Measurements from ENCODE around the gene LTBP3.
A peak's percentile ranks its signal among the peaks of the same experiment; 100 is the strongest.

LTBP3 gene

DNA sequence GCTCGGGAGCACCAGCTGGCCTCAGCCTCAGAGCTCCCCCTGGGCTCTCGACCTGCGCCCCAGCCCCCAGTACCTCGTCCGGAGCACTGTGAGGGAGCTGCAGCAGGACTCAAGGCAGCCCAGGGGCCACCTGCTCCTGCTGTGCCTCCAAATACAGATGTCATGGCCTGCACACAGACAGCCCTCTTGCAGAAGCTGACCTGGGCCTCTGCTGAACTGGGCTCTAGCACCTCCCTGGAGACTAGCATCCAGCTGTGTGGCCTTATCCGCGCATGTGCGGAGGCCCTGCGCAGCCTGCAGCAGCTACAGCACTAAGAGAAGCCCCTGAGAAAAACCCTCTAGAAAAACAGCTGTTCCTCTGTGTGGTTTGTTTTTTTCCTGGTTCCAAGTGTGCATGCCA is 13.3 kb upstream of the LTBP3 start:
- DNase-seq: no peak

DNA sequence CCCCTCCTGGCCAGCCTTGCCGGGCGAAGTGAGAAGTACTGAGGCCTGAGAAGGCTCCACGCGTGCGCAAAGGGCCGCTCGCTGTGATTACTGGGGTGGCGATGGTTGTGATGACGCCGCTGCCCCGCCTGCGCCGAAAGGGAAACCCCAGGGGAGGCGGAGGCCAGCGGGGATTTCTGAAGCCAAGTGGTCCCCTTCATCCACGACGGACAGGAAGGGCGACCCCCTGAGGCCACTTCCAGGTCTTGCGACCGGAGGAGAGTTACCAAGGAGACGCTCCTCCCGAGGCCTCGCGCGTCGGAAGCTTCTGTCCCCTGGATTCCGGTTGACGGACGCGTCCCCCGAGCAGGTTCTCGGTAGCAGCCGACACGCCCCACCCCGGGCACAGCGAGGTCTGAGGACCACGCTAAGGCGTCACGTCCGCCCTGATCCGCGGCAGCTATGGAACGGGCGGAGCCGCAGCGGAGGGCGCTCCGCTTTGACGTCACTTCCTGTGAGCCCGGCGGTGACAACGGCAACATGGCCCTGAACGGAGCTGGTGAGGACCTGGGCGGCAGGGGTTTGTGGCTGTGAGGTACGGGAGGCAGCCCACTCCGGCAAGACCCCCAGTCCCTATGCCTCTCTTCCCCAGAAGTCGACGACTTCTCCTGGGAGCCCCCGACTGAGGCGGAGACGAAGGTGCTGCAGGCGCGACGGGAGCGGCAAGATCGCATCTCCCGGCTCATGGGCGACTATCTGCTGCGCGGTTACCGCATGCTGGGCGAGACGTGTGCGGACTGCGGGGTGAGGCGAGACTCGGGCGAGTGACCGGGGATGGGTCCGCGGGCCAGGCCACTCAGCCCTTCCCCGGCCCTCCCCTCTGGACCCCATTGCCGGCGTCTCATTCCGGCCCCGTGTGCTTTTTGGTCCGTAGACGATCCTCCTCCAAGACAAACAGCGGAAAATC is 12.1 kb upstream of the LTBP3 start, which contains the start of gene ZNRD2:
Gene ZNRD2, plus strand, starts transcription at position 505 of the 946 bp plus-strand sequence. Its CDS starts 15 bp downstream, at position 520.
- peak; percentile 98 to 99 for DNase-seq

DNA sequence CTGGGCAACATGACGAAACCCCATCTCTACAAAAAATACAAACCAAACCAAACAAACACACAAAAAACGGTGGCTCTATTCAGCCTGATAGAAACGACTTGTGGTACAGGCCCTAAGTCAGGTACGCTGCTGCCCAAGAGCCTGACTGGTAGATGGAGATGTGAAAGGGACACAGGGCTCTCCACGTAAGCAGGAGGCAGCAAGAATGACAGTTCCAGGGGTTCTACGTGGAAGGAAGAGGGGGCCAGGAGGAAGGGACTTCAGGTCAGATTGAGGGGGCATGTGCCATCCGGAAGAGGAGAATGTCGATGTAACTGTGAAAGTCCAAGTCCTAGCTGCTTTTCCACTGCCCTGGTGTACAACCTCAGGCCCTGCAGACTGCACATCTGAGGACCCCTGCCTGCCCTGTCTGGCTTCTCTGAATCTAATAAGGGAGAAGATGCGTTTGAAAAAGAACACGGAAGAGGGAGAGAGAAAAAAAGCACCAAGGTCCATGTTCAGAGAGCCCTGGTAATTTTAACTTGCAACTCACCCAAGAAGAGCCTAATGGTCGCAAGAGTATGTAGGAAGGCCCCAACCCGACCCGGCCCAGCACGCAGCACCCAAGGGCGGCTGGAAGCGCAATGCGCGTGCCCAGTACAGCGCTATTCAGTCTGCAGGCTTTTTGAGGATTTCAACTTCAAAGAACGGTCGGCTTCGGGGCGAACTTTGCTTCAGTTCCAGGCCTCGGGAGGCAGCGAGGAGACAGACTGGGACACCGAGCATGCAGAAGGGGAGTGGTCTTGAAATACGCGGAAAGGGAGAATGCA is 11.2 kb upstream of the LTBP3 start:
- no peak for DNase-seq

DNA sequence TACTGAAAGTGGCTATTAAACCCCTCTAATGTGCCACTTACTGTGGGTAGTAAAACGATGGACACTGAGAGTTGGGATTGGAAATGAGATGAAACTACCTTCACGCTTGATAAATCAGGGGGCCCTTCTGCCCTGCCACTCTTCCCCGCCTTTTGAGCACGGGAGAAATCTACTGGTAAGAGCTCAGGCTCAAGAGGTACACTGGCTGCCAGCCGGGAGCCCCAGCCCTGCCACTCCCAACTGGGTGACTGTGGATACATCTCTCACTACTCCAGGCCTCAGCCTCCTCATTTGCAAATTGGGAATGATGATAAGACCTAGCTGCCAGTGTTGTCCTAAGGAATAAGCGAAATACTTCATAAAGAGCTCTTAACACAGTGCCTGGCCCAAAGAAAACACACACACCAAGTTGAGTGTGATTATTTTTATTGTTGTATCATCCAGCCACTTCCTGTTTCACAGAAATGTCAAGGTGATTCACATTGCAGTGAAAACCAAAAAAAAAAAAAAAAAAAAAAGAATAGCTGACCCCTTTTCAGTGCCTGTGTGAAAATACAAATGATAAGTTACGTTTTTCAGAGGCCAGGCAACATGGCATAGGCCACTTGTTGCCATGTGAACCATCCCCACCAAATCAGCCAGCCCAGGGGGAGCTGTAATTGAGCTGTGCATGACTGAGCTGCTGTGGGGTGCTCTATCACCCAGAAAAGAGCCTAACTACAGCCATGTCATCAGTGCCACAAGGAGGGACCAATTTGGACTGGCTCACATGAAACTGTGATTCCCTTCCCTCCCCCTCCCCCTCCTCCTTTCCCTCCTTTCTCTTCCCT is 7.7 kb upstream of the LTBP3 start:
- peak; percentile 74 to 80 for DNase-seq

DNA sequence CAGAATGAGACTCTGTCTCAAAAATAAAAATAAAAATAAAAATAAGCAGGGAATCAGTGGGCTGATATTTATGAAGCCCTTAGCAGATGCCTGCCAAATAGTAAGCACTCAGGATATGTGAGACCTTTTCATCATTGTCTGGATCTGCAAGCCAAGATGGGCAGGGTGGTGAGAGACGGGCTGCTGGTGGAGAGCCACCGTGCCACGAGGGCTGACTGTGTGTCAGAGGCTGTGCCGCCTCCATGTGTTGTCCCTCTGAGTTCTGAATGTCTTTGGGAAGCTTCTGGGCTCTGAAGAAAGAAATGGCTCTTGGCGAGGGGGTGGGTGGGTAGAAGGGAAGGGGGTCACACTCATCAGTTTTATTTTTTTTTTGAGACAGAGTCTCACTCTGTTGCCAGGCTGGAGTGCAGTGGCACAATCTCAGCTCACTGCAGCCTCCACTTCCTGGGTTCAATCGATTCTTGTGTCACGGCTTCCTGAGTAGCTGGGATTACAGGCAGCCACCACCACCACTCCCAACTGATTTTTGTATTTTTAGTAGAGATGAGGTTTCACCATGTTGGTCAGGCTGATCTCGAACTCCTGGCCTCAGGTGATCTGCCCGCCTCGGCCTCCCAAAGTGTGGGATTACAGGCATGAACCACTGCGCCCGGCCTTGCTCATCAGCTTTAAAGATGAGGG is 6.9 kb upstream of the LTBP3 start:
- DNase-seq: peak in 1 of 2 donors; percentile 26

DNA sequence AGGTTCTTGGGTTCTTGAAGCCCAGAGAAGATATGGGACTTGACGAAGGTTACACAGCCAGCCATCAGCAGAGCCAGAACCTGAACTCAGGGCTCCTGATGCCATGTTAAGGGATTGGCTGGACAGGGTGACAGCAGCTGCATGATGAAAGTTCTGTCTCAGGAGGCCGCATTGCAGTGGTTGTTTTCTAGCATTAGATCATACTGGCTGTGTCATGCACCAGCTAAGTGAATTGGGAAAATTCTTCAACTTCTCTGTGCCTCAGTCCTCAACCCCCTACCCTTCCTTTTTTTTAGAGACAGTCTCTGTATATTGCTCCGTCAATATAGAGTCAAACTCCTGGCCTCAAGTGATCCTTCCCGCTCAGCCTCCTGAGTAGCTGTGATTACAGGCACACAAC is 5.4 kb upstream of the LTBP3 start:
- DNase-seq: no peak

DNA sequence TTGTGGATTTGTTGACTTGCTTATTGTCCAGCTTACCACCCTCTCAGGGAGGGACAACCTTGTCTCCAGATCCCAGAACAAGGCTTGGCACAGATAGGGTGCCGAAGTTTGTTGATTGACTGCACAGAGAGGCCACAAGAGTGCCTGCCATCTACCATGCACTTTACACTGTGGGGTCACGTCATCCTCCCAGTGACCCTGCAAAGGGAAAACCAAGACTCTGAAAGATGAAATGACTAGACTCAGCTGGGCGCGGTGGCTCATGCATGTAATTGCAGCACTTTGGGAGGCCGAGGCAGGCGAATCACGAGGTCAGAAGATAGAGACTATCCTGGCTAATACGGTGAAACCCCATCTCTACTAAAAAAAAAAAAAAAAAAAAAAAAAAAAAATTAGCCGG is 4.6 kb upstream of the LTBP3 start:
- no peak for DNase-seq

DNA sequence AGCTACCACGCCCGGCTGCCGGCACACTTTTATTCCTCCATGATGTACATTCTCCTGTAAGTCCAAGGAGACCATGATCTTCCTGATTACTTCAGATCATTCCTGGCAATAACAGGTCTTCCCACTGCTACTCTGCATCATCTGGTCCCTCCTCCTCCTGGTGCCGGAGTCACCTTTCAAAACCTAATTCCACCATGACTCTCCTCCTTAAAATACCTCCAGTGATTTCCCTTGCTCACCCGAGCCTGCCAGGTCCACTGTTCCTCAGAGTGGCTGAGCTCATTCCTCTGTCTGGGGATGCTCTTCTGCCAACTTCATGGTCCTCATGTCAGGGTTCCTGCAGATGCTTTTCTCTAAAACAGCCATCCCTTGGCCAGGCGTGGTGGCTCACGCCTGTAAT is 3.9 kb upstream of the LTBP3 start:
- DNase-seq: no peak

DNA sequence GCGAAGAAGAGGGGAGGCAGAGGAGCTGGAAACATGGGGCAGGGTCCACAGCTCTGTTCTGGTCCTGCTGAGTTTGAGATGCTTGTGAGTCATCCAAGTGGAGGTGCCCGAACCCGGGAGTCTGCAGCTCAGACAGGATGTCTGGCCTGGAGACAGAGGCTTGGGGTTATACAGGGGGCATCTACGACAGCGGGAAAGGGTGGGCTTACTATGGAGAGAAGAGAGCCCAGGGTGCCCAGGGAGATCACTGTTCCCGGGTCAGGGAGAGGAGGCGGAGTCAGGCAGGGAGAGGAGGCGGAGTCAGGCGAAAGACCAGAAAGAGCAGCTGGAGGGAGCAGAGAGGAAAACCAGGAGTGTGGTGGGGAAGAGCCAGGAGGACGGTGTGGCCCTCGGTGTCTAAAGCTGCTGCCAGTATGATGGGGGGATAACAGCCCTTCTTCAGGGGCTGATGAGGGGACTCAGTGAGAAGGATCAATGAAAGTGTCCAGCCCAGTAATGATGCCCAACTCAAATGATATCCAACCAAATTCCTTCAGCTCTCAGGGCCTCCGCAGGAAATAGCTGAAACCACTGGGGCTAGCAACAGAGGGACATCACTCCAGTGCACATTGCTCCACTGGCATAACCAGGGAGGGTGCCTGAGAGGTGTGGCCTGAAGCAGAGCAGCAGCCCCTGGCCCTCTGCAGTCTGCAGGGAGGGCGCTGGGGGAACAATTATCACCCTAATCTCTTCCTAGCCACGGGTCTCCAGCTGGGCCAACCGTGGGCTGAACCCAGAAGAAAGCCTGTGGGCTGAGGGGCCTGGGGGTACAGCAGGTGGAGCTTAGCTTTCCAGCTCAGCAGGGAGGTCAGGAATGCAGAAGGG is 2.6 kb upstream of the LTBP3 start:
- DNase-seq: no peak

DNA sequence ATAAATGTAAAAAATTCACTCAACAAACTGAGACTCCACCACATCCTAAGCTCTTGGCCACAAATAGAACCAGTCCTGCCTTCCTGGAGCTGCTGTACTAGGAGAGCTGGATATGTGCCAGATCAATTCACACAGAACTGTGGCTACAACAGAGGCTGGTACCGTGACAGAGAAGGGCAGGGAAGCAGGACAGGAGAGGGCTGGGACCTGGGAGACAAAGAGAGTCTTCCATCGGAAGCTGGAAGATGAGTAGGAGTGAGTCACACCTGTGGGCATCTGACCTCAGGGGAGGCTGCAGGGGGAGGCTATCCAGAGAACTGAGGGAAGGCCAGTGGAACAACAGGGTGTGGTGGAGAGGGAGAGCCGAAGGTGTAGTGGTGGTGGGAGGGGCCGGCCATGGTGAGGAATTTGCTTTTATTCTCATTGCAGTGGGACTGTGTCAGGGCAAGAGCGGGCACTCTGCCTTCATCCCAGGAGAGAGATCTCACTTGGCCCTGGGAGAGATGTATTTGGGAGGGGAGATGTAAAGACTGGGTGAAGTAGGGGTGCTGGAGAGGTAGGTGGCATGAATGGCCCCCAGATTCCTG is 1.9 kb upstream of the LTBP3 start:
- no peak for DNase-seq

DNA sequence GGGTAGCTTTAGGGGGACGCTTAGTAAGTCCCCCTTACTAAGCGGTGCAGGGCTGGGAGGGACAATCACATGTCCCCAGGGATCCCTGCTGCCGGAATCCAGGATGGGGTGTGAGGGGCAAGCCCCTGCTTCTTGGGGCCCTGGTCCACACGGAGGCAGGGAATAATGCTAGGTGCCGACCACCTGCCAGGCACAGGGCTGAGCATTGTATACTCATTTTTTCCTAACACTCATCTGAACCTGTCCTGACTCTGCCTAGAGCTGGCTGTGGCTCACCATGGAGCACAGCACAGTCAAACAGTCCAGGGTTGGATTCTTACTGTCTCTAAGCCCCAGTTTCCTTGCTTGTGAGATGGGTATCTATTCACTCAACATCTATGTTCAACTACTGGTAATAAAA is 1.4 kb upstream of the LTBP3 start:
- DNase-seq: no peak

DNA sequence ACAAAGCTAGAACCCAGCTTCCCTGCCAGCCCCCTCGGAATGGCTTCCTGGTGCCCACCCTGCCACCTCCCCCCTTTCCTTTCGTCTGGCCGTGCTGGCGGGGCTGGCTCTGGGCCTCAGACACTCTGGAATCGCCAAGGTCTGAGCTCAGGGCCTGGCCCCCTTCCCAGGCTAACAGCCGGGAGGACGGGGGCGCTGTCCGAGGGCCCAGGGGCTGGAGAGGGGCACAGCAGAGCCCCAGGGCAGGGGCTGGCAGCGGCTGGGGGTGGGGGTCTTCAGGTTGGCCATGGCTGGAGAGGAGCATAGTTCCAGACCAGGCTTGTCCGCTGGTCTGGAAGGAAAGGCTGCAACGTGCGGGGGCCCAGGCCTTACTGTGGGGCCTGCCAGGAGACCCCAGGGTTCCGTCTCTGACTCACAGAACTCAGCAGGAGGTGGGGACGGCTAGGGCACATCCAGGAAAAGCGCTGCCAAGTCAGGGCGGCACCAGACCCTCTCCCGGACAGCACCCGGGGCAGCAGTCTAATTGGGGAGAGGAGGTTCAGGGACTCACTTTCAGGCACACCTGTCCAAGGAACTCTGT is 861 bp upstream of the LTBP3 start:
- no peak for DNase-seq

DNA sequence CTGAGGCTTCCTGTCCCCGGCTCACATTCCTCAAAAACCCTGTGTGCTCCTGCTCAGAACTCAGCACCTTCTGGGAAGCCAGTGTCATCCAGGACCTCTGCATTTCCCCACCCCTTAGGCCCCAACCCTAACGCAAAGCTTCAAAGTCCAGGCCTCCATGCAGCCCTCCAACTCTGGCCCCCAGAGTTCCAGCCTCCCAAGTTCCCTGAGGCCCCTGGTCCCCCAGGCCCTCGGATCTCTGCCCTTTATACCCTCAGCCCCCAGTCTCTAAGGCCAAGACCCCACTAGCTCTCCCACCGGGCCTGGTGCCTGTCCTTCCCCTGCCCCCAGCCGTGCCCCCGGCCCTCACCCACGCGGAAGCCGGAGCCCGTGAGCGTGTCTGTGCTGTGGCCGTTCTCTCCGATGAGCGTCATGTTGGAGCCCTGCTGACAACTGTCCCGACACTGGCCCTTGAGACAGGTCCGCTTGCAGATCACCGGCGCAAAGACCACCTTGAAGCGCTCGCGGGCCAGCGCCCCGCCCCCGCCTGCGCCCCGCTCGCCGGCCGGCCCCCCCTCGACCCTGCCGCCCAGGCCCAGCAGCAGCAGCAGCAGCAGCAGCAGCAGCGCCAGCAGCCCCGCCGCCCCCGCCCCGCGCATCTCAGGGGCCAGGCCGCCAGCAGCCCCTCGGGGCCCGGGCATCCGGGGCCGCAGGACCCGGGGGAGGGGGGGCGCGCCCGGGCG is 718 bp downstream of the LTBP3 start:
- DNase-seq: no peak

DNA sequence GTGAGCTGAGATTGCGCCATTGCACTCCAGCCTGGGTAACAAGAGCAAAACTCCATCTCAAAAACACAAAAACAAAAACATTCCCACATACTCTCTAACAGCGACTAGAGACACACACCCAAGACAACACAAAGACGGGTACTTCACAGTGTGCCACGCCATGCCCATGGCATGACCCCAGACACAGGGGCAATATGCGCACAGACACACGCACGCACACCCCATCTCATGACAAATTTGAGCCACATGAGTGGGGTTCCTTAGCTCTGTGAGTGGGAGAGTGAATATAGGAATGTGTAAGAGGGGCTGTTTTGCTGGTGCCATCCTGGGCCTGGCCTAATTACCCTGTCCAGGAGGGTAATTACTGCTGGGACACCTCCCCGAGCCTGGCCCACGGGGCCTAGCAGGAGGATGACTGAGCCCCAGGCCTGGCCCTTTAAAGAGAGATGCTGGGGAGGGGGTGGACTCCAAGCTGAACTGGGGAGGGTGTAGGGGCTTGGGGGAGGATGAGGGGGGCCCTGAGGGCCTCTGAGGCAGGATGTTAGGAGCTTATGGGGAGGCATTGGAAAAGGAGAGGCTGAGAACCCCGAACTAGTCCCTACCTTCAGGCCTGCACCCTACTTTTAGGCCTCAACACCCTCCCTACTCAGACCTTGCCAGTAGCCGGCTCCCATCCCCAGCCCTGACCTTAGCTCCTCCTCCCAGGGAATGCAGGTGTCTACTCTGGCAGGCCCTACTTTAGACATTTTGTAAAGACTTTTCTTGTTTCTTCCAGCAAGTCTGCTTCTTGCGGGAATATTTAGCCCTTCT is 1.5 kb downstream of the LTBP3 start:
- no peak for DNase-seq

DNA sequence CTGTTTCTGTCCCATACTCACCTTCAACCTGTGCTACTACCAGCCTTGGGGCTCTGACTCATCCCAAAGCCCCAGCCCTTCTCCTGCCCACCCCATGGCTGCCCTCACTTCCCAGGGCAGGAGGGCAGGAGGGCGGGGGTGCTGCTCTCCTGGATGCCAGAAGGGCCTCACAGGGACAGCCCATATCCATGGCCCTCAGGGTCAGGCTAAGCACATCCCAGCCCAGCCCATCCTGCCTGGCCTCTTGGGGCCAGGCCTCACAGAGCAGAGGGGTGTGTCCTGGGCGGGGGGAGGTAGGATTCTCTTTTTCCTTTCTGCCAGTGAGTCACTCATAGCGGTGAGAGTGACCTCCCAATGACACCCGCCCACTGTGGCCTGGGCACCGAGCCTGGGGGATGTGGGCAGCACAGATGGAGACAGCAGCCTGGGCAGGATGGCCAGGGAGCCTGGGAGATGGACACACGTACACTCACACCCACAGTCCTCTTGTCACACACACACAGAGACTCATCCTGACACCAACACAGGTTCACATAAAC is 2.4 kb downstream of the LTBP3 start:
- peak in 1 of 2 donors; percentile 16 for DNase-seq

DNA sequence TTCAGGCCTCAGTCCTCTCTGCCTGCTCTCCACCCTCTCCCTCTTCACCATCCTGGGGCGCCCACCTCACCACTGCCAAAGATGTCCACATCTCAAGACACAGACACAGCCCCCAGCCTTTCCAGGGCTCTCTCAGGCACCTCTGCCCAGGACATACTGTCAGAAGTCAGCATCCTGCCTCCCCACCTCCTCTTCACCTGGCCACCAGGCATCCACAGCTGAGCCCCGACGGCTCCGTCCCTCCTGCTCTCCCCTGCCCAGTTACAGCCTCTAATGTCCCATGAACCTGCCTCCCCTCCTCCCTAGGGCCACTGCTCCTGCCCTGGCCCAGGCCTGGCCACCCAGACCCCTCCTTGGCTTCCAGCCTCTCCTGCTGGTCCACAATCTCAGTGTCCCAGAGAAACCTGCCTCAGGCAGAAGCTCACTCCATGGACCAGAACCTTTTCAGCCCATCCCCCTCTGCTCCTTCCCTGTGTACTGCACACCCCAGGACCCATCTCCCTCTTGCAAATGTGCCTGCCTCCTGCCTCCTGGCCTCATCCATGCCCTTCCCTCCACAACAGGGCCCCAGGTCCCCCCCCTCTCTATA is 3.2 kb downstream of the LTBP3 start:
- no peak for DNase-seq

DNA sequence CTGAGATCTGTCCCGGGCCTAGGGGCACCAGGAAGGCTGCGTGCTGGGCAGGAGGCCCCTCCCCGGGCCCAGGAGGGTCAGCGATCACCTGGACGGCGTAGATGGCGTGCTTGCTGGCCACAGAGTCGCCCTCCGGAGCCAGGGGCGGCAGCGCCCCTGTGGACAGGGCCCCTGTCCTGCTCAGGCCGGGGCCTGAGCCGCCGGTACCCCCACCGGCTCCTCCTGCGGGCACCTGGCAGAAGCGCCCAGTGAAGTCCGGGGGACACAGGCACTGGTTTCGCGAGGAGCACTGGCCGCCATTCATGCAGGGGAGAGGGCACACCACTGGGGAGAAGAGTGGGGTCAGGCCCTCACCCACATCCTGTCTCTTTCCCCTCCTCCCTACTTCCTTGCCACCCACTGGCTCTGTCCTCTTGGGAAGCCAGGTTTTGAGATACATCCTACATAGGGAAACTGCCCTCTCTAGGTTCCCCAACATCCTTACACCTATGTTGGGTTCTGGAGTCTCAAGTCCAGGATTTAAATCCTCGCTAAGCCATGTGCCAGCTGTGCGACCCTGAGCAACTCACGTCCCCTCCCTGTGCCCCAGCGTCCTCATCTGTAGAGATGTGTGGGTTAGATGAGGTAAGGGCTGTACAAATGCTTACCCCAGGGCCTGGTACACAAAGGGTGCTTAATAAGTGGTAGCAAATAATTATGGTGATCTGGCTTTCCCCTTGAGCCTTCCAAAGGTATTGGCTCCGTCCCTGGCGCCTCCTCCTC is 3.9 kb downstream of the LTBP3 start:
- no peak for DNase-seq

Data from CD4-positive, alpha-beta T cell treated with Interleukin-1 beta for 1 hour (primary cell).